ENCODE data around the gene ACTR10.

Gene ACTR10

GRCh38 chr14:58282925-58283593 is 83.1 kb downstream of the ACTR10 start:
- DNase-seq, result no peak

- DNase-seq, result no peak
These were observed 83.8 kb downstream of the ACTR10 start for GRCh38 chr14:58283730-58284129.

DNA sequence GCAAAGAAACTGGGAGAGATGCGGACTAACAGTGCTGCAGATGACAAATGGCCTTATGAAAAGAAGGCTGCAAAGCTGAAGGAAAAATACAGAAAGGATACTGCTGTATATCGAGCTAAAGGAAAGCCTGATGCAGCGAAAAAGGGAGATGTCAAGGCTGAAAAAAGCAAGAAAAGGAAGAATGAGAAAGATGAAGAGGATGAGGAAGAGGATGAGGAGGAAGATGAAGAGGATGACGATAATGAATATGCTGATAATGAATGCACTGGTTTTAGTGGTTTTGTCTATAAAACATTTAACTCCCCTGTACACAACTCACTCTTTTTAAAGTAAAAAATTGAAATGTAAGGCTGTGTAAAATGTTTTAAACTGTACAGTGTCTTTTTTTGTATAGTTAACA is 85.2 kb downstream of the ACTR10 start:
- DNase-seq, result no peak

Data from NCI-H446 treated with DMSO at 0.1 percent for 48 hours (cell line).